Measurements from ENCODE around the gene C4orf51.

The C4orf51 gene

DNA sequence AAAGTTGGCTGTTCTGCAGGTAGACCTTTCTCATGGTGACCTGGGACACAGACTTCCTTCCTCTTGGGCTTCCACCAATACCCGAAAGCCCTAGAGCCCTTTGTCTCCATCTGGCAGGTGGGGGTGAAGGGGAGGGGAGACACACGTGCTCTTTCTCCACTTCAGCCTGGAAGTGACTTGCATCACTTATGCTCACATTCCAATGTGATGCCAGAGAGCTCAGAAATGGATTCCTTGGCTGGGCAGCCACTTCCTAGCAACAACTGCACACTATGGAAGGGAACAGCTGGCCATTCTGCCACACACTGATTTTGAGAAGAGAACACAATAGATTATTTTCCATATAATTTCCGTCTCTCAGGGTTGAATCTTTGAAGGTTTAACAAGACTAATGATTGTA, 36.3 kb downstream of the C4orf51 start:
- no peak for FAIRE-seq

DNA sequence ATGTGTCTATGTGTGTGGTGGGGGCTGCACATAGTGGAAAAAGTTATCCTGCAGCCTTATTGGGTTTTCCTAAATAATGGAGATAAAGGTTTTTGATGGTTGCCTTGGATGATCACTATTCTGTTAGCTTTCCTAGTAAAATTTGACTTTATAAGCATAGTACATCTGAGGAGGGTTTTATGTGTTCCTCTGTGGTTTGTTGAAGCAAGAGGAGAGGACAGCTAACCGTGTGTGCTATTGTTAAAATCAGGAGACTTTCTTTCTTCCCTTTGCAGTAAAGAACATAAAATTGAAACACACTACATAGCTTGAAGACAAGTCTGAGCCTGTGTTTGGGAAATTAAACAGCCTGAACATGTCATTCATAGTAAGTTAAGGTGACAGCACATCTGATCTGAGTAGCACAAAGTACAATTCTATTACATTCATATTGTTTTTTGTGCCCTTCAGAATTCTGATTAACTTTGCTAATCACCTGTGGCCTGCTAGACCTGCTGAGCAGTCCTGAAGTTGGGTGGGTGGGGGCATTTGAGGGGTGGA, 36.8 kb downstream of the C4orf51 start:
- FAIRE-seq = no peak

DNA sequence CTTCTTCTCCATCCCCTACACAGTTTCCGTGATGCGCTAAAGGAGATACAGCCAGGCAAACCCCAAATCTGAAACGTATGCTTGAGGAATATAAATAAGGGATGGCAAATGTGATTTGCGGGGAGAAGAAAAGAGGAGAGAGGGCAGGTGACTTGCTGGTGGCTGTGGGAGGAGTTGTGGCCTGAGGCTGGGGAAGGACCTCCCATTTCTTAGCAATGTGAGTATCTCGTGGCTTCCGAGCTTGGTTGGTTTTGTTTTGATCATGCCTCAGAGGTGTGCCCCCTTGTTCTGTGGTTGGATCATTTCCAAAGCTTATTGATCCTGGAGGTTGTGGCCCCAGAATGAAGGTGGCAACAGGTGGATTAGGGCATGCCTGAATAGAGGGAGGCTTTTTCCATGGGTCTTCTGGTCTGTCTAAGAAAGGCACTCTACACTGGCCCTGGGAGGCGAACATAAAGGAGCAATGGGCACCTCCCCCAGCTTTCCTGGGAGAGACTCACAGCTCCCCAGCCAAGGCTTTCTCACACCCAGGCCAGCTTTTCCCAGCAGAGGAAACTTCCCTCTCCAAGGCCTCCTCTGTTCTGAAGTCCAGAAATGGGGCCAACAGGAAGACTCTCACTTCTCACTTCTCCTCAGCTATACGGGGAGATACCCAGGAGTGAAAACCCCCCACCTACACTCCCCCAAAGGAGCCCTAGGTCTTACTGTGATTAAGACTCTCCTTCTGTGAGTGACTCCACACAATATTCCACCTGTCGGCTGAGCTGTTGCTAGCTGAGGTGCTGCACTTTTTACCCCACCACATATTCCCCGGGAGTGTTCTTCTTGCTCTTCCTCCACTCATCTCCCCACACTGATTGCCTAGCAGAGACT, 40.0 kb downstream of the C4orf51 start:
- no peak for FAIRE-seq

DNA sequence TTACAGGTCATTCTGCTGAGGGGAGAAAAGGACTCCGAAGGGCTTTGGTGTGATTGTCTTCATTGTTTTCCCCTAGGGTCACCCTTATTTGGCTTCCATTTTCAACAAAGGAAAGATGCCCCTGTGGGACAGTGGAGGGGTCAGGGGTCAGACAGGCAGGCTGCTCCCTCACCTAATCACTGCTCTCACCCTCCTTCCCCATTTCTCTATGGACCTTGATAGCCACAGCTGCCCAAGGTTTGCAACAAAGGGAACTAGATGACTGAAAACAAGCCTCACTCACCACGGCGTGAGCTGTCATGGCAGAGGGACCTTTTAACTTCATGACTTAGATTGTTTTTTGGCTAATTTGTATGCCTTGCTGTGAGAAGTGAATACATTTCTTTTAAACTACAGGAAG, 40.7 kb downstream of the C4orf51 start:
- no peak for FAIRE-seq

DNA sequence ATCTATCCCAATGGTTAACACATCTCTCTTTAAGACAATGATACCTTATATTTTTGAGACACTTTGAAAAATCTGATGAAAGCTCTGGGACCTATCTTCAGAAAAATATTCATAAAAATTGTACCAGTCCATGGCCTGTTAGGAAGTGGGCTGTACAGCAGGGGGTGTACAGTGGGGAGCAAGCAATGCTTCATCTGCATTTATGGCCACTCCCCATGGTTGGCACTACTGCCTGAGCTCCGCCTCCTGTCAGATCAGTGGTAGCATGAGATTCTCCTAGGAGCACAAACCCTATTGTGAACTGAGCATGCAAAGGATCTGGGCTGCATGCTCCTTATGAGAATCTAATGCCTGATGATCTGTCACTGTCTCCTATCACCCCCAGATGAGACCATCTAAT, 42.6 kb downstream of the C4orf51 start:
- no peak for FAIRE-seq

DNA sequence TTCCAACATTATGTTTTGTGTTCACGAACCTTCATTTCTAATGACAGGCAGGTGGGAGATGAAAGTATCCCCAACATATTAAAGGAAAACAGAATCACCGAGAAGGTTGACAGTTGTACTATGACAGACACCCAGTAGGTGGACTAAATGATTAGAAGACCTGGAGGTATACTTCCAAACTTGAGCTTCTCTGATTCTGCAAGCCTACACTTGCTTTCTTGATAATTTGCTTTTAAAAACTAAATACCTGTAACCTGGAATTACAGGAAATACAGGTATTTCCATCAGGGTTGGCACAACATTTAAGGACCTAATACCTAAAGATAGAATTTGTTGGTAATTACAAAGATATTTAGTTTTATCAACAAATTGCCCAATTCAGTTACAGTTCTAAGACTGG, 43.4 kb downstream of the C4orf51 start:
- no peak for FAIRE-seq

DNA sequence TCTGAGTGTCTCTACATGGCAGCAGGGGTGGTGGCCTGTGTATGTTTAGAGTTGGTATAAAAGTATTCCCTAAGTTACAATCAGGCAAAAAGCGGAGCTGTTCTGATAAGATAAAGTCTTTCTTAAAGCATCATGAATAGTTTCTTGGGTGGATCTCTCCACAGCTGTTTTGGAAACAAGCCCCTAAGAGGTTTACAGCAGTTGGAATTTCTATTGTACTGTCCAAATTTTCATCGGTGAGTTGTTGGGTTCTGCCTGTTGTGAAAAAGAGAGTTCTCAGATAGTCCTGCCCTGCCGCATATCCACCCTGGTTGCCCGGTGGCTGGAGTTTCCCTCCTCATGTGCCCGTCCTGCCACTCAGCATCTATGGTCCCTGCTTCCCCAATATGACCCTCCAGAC, 50.1 kb downstream of the C4orf51 start:
- FAIRE-seq = no peak

DNA sequence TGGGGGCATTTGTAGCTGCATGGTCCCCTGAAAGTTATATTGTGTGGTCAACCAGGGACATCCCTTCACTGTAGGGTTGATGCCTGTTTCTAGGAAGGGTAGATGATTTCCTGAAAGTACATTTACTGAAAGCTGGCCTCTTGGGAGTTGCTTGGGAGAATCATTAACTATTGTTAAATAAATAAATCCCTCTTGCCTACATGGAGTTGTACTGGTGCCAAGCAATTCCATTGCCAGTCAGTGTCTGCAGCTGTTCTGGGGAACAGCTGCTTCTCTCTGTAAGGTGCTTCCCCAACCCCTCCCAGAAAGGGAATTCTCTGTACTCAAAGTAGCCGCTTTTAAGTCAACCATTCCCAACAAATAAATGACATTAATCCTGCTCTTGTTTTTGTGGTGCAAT, 51.1 kb downstream of the C4orf51 start:
- peak; percentile 99 for FAIRE-seq

DNA sequence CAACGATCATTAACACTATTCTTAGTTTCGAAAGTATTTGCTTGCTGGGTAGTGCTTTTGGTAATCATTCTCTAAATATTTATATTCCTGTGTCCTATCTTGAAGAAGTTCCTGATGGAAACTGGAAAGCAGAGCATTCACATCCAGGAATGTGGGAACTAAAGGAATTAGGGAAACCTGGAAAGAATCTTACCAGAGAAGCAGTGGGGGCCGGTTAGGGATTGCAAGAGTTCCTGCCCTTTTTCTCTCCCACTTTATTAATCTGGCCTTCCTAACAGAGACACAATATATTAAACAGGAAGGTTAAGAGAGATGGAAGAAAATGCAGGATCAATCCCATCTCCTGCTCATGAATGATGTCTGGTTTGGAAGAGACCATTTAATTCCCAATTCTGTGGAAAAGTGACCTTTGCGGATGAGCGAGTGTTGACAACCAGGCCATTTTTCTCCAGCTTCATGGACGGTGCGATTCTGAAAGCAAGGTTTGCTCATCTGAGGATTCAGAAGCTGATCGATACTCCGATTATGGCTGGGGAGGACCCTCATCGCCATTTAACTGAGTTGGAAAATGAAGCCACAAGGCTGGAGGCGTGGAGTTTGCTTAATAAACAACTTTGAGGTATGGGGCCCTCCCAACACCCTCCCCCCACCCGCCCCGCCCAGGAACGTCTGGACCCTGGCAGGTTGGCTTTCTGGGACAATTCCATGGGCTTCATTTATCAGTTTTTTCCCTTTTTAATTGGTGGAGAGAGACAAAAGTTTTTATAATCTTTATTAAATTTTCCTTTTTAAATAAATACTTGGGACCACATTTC, 52.3 kb downstream of the C4orf51 start:
- FAIRE-seq = no peak

DNA sequence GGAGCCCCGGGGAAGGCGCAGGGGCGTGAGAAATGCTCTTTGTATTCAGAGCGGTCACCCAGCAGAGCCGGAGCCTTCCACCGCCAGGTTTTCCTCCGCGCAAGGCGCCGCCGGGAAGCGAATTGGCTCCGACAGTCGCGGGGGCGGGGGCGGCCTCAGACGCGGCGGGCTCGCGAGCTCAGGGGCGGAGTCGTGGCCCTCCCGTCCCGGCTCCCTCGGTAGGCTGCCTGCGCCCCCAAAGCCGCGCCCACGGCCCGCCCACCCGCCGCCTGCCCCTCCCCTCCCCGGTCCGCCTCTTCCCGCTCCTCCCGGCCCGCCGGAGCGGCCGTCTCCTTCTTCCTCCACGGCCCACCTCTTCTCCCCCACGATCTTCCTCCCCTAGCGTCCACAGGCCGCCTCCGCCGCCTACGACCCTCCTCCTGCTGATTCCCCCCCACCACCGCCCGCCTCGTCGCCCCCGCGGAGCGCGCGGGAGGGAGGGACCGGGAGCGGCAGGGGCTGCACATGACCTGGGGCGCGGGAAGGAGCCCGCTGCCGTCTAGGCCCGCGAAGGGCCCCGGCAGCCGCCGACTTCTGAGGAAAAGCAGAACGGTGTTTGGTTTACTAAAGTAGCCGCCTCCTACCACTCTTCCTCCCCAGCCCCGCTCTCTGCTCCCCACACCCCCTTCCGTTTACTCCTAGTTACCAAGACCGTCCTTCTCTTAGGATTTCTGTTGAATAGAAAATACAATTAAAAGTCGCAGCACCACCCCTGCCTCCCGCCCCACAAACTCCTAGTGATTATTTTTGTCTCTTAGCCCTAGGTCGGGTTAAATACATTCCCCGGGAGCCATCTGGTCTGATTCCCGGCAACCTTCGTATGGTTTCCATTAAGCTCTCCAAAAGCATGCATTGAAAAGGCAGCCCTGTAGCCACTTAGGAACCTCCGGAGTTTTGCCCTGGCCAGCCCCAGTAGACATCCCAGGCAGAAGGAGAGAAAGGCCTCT, 53.2 kb downstream of the C4orf51 start:
- no peak for FAIRE-seq

DNA sequence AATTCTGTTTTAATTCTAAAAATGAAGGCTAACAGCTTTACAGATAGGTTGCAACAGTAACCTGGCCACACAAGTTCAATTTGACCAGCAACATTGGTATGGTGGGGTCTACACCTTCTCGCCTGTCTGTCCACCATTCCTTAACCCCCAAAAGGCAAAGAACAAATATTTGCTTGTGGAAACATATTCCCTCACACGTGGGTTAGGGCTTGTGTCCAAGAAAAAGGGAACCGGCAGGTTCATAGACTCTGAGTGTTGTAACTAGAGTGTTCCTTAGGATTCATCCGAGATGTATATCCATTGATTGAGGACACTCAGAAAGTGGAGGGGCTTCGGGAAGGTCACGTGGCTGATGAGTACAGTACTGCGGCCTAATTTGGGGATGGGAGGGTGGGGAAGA, 54.1 kb downstream of the C4orf51 start:
- FAIRE-seq = no peak

DNA sequence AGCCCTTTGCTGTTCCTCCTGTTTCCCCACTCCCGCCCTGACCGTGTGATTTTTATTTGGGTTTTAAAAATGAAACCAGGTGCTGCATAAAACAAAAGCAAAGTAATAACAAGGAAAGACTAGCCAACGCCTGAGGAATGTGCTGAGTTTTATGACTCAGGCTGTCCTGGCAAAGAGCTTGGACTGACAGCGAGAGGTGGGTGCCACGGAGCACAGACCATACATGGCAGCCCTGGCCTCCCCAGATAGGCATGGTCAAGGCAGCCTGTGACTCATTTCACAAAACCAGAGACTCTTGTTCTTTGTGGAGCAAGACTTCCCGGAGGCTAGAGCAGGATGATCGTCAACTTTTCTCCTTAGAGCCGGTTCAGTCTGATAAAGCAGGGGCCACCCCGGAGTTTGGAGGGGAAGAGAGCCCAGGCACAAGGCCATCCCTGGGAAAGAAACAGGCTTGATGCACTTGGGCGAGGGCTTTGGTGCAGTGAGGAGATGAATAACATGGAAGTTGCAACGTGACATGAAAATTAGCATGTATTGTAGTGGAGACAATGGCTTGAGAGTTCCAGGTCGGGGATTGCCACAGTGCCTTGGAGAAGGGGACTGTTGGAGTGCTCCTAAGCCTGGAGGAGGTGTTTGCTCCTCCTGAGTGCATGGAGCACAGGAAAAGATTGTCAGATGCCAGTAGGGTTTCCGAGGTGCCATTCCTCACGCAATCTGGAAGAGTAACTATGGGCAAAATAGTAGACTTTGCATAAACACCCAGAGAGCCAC, 54.8 kb downstream of the C4orf51 start:
- no peak for FAIRE-seq

DNA sequence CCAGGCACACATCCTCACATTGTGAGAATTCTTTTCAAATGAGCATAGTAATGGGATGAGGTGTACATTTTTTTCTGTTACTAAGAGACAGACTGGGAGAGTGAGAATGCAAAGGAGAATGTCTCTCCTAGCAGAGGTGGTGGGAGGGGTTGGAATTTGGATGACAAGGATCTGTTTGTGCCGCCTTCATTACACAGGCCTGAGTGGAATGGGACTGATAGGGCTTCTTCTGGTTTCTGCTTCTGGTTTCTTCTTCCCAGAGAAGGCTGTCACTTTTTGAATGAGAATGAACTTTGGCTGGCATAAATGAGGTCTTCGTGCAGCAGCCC, 55.4 kb downstream of the C4orf51 start:
- FAIRE-seq = no peak

DNA sequence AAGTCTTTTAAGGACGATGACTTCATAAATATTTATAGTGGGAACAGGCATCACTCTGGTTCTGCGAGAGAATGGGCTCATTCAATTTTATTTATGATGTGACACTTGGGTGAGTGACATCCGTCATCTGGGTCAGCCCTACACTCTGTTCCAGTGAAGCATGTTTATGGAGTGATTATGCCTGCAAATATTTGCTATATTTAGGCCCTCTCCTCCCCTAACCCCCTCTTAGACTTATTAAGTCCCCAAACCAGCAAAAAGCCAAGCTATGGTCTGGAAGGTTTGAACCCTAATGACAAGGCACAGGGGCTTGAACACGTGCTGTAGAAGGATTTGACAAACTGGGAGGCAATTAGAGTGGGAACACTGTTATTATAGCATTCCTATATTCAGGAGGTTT, 55.9 kb downstream of the C4orf51 start:
- FAIRE-seq = no peak

DNA sequence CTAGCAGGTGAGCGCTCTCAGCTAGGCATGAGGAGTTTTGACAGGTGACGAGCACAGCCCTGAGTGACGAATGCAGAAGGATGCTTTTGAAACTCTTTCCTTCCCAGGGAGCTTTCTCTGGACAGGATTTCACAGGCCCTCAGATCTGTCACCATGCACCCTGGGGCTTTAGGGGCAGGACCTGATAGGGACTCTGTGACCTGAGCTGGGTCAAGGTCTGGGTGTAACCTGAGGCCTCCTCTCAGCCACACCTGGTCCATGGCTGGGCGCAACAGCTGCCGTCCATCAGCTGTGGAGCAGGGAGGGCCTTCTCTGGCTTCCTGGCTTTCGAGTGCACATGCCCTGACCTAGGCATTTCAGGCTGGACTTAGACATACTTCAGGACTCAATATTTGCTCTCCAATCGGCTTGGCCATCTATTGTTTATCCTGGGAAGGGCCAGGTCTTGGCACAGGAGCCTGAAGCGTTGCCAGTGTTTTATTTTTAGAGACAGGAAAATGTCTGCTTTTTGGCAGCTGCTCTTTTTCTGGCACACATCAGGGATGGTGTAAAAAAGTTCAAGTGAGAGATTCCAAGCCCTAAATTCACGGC, 56.4 kb downstream of the C4orf51 start:
- no peak for FAIRE-seq

DNA sequence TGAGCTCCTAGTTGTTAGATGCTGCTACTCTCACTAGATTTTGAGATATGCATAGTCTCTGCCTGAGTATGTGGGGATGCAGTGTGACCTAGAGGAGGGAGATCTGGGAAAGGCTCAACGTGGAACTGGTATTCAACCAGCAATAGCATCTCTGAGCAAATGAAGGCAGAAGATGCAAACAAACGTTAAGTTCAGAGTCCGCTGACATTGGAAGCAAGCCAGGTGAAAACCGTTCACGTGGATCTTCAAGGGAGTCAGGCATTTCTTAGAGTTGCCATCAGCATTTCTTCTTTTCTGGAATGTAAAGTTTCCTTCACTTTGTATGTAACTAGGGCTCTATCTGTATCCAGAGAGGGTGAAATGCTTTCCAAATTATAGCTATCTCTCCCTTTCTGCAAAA, 59.9 kb downstream of the C4orf51 start:
- no peak for FAIRE-seq

DNA sequence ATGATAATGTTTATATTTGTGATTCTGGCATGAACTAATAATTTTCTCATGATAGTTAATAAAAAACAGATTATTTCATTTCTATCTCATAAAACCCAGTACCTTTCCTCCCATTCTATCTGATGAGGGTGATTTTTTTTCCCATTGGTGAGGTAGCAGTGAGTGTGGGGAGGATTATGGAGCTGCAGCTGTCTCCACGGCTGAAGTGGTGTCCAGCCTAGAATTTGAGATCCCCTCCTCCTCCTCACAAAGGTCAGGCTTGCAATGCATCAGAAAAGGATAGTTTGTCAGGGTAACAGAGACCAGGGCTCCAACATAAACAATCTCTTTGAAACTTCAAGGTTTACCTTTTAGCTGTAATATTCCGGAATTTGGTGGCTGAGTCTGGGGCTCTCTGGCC, 60.9 kb downstream of the C4orf51 start:
- no peak for FAIRE-seq

DNA sequence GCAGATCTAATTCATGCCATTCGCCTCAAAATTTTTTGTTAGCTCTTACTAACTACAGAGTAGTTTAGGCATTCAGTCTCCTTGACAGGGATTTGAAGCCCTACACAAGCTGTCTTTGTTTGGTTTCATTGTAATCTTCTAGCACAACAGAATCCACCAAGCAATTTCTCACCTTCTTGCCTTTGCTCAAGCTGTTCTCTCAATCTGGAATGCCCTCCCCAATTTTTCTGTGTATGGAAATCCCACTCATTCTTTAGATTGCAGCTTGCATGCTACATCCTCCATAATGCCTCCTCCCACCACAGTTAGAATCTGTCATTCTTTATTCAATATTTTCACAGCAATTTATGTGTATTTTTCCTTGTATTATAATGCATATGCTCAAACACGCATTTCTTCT, 63.7 kb downstream of the C4orf51 start:
- FAIRE-seq = no peak

DNA sequence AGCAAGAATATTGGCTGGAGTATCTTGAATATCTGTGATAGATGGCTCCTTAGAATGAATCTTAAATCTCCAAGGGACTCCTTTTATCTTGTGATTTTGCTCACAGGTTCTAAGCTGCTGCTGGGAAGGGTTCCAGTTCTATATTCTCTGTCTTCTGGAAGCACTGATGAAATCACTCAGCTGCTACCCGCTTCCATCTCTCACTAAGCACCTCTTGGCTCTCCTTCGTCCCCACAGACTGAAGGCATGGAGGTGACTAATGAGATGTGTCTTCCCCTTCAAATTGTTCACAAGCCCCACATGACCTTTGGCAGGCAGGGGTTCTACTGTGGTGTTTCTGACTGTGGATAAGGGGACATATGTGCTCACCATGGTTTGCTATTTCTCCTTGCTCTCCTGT, 75.9 kb downstream of the C4orf51 start:
- no peak for FAIRE-seq

DNA sequence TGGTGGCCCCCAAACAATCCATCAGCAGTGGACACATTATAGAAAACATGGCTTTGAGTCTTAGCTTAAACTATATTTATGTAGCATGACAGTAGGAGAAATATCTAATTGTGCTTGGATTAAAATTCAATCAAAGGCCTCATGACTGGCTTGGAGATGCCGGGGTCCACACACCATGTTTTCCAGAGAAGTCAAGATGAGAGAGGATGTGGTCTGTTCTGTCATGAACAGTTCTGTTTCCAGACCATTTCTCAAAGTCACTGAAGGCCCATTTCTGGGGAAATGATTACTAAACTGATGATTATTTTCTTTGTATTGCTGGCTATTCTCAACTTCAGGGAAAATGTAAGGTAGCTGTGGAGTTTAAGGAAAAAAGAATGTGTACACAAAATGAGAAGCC, 76.3 kb downstream of the C4orf51 start:
- FAIRE-seq = no peak

DNA sequence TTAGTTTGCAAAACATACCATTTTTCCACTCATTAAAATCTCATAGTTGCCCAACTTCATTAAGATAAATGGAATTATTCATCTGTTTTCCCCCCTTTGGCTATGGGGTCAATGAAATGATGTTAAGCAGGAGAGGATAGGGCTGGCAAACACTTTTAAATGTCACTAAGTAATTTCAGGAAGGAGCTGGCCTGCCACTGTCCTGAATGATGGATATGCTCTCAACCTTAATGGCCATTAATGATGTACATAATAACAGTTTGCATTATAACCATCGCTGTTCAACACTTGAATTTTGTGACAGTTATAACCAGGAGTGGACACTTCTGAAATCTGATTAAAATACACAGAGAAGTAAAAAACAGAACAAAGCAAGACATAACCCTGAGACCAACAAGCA, 77.2 kb downstream of the C4orf51 start:
- no peak for FAIRE-seq

DNA sequence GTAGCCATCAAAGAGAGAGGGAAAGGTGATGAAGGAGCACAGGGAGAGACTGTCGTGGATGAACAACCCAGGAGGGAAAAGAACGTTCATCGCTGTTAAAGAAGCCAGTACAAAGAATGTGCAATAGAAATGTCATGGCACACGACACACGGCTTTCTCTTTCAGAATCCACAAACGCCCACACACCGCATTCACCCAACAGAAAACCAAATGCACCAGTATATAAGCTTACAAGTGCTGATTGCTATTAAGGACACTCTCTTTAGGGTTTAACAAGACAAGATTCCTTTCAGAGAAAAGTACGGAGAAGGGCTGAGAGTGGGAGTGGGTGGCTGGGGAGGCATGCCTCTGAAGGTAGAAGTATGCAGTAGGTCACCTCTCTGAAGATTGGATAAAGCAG, 80.2 kb downstream of the C4orf51 start:
- no peak for FAIRE-seq

Measured in islet of Langerhans (tissue), 1 donor.